HG02678 (cell line): ENCODE measurements around the gene TNFRSF8.

ENCODE experiments used
- ATAC-seq: cut with Tn5 transposase; IDR thresholded peaks from one replicate; pipeline ENCODE4 v1.9.1; 2021; ENCODE audit warnings: mild to moderate bottlenecking, moderate library complexity; ENCODE audit not compliant: unreplicated experiment

The TNFRSF8 gene

DNA sequence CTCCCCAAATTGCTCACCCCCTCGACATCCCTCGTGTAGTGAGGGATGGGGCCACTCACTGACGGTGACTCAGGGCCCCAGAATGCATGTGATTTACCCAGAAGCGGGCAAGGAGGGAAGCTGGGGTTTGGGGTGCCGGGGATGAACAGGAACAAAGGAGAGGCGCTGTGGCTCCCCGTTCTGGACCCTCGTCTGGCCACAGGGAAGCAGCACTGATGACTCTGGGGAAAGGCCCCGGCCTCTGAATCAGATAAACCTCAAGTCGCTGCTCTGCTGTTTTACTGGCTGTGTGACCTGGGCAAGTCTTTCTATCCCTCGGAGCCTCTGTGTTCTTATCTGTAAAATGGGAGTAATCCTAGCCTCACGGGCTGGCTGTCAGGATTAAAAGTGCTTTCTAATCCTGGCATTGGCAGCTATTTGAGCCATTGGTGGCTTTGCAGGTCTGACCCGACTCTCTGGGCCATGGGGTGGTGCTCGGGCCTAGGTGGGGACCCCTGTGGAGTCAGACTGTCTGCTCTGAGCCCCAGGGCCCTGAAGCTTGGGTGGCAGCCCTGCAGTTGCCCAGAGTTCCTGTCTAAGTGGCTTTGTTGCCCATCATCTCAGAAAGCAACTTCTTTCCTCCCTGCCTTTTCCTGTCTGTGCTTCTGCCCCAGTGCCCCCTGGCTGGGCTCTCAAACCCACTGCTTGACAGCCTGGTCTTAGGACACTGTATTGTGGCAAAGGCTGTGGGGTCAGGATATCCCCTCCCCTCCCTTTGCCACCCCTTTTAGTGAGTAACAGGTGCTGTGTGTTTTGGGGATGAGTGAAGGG, 109.1 kb downstream of the TNFRSF8 start:
- ATAC-seq, result no peak

GRCh38 chr1:12173041-12173509, 110.0 kb downstream of the TNFRSF8 start:
- ATAC-seq, result no peak

DNA sequence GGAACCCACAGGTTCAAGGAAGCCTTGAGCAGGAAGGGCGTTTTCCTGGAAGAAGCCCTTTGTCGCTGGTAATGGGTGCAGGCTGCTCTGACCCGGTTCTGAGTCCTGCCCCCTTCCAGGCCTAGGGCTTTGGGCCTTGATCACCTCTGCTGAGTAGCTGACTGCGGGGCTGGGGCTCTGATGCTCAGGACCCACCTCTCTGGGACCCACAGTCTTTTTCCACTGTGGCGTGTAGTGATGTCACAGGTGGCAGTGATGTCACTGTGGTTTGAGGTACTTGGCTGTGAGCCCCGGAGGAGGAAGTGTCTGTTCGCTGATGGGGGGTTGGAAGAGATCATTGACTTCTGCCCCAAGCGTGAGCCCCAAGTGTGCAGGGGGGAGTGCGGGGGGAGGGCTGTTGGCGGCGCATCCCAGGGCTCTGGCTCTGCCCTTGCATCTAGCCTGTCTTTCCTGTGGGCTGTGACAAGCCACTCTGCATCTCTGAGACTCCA, 110.6 kb downstream of the TNFRSF8 start:
- ATAC-seq, result no peak

GRCh38 chr1:12174924-12175810, 112.1 kb downstream of the TNFRSF8 start:
- no peak for ATAC-seq

DNA sequence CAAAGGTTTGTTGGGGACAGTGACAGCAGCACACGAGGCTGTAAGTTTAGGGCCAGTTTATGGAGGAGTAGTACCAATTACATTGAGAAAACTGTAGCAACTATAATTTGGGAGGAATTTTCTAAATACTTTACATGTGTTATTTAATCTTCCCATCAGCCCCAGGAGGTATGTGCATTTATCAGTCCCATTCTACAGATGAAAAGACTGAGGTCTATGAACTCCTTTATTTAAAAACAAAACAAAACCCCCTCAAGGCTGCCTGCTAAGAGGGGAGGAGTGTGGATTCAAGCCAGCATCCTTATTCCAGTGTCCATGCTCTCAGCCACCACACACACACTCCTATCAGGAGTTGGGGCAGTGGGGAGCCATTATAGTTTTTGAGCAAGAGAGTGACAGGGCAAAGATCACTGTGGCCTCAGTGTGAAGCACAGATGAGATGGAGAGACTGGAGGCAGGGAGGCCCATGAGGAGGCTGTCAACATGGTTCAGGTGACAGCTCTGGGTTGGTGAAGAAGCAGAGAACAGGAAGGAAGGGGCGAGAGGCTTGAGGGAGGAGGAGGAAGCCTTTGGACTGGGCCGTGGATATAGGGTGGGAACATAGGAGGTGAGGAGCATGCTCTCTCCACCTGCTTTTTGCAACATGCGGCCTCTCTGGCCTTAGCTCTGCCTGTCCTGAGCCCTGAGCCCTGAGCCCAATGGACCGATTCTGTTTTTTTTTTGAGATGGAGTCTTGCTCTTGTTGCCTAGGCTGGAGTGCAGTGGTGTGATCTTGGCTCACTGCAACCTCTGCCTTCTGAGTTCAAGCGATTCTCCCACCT, 113.4 kb downstream of the TNFRSF8 start:
- no peak for ATAC-seq

DNA sequence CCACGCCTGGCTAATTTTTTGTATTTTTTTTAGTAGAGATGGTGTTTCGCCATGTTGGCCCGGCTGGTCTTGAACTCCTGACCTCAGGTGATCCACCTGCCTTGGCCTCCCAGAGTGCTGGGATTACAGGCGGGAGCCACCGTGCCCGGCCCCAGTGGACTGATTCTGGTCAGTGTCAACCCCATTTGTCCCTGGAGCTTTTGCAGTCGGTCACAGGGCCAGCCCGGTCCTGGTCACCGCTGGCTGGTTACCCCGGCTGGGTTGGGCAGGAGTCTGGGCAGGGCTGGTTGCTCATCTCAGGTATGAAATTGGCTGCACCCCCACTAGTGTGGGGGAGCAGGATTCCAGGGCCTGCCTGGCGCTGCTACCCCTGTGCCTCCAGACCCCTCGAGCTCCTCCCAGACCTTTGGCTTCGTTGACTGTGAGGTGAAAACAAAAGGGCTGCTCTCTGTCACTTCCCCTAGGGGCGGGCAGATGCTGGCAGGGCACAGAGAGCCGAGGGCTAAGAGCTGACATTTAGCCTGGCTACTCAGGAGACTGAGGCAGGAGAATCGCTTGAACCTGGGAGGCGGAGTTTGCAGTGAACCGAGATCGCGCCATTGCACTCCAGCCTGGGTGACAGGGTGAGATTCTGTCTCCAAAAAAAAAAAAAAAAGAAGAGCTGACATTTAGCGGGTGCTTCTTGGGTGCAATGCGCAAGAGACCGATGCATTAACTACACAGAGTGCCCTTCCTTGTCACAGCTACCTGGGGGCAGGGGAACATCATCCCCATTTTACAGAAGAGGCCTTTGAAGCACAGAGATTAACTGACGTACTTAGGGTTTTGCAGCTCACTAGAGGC, 114.3 kb downstream of the TNFRSF8 start:
- no peak for ATAC-seq

- ATAC-seq, result no peak
Observed at GRCh38 chr1:12177999-12178441, 114.9 kb downstream of the TNFRSF8 start.

DNA sequence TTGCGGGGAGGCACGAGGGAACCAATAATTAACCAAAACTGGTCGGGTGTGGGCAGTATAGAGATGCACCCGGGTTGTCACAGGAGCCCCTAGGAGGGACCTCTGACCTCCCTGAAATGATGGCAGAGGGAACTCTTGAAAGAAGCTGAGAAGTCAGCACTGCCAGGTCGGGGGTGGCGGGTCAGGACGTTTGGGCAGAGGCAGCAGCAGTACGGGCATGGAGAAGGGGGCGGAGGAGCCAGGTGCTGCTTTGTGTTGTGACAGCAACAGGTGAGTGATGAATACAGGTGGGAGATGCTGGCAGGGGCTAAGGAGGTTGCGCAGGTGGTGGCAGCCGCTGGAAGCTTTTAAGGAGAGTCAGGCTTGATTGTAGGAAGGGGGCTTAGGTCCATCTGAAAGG, 115.4 kb downstream of the TNFRSF8 start:
- ATAC-seq, result no peak

DNA sequence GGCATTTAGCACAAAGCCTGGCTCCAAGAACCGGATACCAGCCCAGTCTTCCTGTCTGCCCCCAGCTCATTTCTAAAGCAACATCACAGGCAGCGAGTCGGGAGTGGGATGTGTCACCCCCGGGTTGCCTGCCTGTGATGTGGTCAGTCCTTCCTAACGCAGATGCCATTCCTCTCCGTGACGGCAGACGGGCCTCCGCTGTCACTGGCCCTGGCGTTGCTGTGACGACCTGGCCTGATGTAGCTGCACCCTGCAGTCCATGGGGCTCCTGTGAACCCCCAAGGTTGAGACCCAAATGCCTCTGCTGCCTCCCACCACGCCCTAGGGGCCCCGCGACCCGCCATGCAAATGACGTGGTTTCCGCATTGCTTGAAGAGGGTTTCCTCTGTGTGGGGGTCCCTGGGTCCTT, 116.0 kb downstream of the TNFRSF8 start:
- ATAC-seq, result no peak

- ATAC-seq, result no peak
Observed at GRCh38 chr1:12179676-12180075, 116.6 kb downstream of the TNFRSF8 start.

GRCh38 chr1:12180315-12180714, 117.2 kb downstream of the TNFRSF8 start:
- ATAC-seq, result no peak

GRCh38 chr1:12180903-12181302, 117.8 kb downstream of the TNFRSF8 start:
- no peak for ATAC-seq

DNA sequence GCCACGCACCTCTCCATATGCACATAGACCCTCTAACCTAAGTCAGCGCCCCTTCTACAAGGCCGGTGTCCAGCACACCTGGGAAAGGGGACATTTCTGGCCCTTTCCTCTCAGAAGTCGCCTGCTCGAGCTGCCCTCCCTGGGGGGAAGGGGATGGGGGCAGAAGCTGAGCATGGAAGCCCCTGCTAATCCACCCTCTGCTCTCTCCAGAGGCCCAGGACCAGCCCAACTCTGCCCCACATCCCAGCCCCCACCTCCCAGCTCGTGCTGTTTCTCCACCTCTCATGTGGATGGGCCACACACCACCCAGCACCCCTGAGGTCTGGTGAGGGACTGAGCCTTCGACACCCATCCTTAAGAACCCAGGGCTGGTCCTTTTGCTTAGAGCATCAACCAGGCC, 118.5 kb downstream of the TNFRSF8 start:
- no peak for ATAC-seq

DNA sequence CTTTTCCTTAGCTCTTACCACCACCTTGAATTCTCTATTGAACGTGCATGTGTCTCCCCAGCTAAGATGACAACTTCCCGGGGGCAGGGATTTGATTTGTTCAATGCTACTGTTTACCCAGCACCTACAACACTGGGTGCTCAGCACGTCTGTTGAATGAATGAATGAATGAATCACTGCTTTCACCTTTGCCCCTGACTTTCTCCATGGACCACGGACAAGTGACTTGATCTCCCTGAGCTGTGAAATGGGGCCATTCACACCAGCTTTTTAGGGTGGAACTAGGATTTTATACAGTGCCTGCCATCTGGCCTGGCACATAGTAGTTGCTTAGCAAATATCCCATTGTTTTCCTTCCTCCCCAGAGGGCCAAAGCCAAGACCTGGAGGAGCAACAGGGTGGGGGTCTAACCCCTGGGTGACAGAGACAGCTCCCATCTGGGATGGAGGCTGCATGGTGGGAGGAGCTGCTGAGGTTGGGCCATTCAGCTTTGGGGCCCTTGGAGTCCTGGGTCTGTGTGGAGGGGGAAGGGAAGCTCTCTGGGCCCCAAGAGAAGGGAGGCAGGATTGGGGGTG, 119.4 kb downstream of the TNFRSF8 start:
- ATAC-seq, result no peak

- no peak for ATAC-seq
Observed at GRCh38 chr1:12183095-12183794, 120.1 kb downstream of the TNFRSF8 start.

GRCh38 chr1:12184008-12184681, 121.0 kb downstream of the TNFRSF8 start:
- ATAC-seq, result no peak

DNA sequence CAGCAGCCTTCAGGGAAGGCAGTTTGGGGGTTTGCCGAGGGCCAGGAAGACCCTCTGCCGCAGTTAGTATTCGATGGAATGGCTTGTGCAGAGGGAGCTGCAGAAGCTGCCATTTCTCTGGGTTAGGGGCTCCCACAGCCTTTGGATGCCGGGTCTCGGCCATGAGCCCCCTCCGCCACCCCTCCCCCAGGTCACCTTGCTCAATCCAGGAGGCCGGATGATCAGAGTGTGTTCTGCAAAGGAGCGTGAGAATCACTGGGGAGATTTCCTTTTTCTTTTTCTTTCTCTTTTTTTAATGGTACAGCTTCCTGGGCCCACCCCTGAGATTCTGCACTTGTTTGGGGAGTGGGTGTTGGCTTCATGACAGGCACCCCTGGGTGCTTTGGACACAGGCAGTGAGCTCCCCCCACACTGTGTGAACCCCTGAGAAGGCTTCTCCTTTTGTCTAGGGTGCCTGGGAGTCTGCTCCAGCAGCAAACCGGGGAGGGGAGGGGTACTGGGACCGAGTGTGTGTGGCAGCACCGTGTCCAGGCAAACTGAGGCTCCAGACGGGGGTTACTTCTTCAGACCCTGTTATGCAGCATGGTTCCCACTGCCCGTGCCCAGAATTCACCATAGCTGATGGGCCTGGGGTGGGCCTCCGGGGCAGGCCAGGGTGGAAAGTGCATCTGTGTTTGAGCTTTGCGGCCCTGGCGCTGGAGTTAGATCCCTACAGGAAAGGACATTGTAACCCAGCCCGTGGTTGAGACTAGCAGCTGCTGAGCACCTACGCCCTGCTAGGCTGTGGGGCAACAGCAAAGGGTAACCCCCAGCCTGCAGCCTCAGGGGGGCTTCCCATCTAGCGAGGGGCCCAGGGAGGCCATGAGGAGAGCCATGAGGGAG, 122.2 kb downstream of the TNFRSF8 start:
- ATAC-seq, result no peak
